HG02571 (cell line): ENCODE measurements around the gene RHBDF2.

ENCODE experiments used
- ATAC-seq: cut with Tn5 transposase; IDR thresholded peaks from one replicate; pipeline ENCODE4 v1.9.1; 2021; ENCODE audit warnings: mild to moderate bottlenecking, moderate library complexity; ENCODE audit not compliant: unreplicated experiment

Gene RHBDF2

GRCh38 chr17:76484228-76484725 lies 16.9 kb downstream of the RHBDF2 start:
- no peak for ATAC-seq

- ATAC-seq, result peak; percentile 49
Observed at GRCh38 chr17:76481071-76481655, 20.1 kb downstream of the RHBDF2 start.

- ATAC-seq, result no peak
Observed at GRCh38 chr17:76480632-76481031, 20.6 kb downstream of the RHBDF2 start.

- ATAC-seq, result no peak
Observed at GRCh38 chr17:76479515-76480060, 21.6 kb downstream of the RHBDF2 start.

- no peak for ATAC-seq
Observed at GRCh38 chr17:76478730-76479514, 22.3 kb downstream of the RHBDF2 start.

- no peak for ATAC-seq
Observed at GRCh38 chr17:76478097-76478496, 23.1 kb downstream of the RHBDF2 start.

- no peak for ATAC-seq
Observed at GRCh38 chr17:76477576-76477975, 23.6 kb downstream of the RHBDF2 start.

- no peak for ATAC-seq
Observed at GRCh38 chr17:76476736-76477135, 24.5 kb downstream of the RHBDF2 start.

GRCh38 chr17:76475302-76475701 lies 25.9 kb downstream of the RHBDF2 start:
- ATAC-seq, result no peak

- no peak for ATAC-seq
Observed at GRCh38 chr17:76474894-76475293, 26.3 kb downstream of the RHBDF2 start.

GRCh38 chr17:76474238-76474637 lies 27.0 kb downstream of the RHBDF2 start:
- no peak for ATAC-seq

GRCh38 chr17:76473541-76473985 lies 27.7 kb downstream of the RHBDF2 start:
- no peak for ATAC-seq

GRCh38 chr17:76472726-76473125 lies 28.5 kb downstream of the RHBDF2 start:
- no peak for ATAC-seq

GRCh38 chr17:76472258-76472645 lies 29.0 kb downstream of the RHBDF2 start:
- ATAC-seq, result no peak

- no peak for ATAC-seq
Observed at GRCh38 chr17:76471498-76472257, 29.5 kb downstream of the RHBDF2 start.

- no peak for ATAC-seq
Observed at GRCh38 chr17:76469991-76470739, 31.1 kb downstream of the RHBDF2 start.

- ATAC-seq, result no peak
Observed at GRCh38 chr17:76469076-76469990, 31.9 kb downstream of the RHBDF2 start.

- no peak for ATAC-seq
Observed at GRCh38 chr17:76468634-76469010, 32.6 kb downstream of the RHBDF2 start.

GRCh38 chr17:76467809-76468633 lies 33.2 kb downstream of the RHBDF2 start:
- no peak for ATAC-seq
